Astrocyte (in vitro differentiated cells and primary cell): ENCODE data around the gene ITGB1. TPM values are rescaled to one million over a fixed set of nuclear protein-coding genes. Genes with fewer than 3 reads are reported as not detected.
A peak's percentile ranks its signal among the peaks of the same experiment; 100 is the strongest.

Experiments
- DNase-seq: peaks from one replicate; pipeline ENCODE4 v3.0.0-alpha.2; 2010; ENCODE audit warnings: low read depth
- FAIRE-seq: peaks from 2 replicates; lab custom pipeline; 2011; peaks lifted over from hg19 to GRCh38; lab: Jason Lieb, UNC
- H2AFZ ChIP-seq: 2 replicates; pipeline ENCODE4 v1.6.0; 2012; ENCODE audit warnings: low read depth, low read length, inconsistent platforms
- H3K27ac ChIP-seq: 2 replicates; pipeline ENCODE4 v1.5.1; 2011; ENCODE audit warnings: low read depth, low read length, inconsistent platforms
- H3K27me3 ChIP-seq: 2 replicates; pipeline ENCODE4 v1.6.0; 2011; ENCODE audit warnings: low read length, inconsistent platforms; ENCODE audit not compliant: insufficient read depth
- H3K36me3 ChIP-seq: 2 replicates; pipeline ENCODE4 v1.5.1; 2011; ENCODE audit warnings: low read length, inconsistent platforms; ENCODE audit not compliant: insufficient read depth
- H3K4me1 ChIP-seq: 2 replicates; pipeline ENCODE4 v1.5.1; 2011; ENCODE audit warnings: low read length, inconsistent platforms; ENCODE audit not compliant: insufficient read depth
- H3K4me2 ChIP-seq: 2 replicates; pipeline ENCODE4 v1.6.0; 2012; ENCODE audit warnings: low read length, inconsistent platforms
- H3K4me3 ChIP-seq: 2 replicates; pipeline ENCODE4 v1.5.1; 2011; ENCODE audit warnings: low read depth, mild to moderate bottlenecking, low read length, inconsistent platforms; ENCODE audit not compliant: insufficient read depth
- H3K79me2 ChIP-seq: 2 replicates; pipeline ENCODE4 v1.6.0; 2012; ENCODE audit warnings: mild to moderate bottlenecking, low read length, inconsistent platforms; ENCODE audit not compliant: insufficient read depth
- H3K9ac ChIP-seq: 2 replicates; pipeline ENCODE4 v1.6.0; 2012; ENCODE audit warnings: mild to moderate bottlenecking, low read length, inconsistent platforms
- H3K9me3 ChIP-seq: 2 replicates; pipeline ENCODE4 v1.5.1; 2012; ENCODE audit warnings: low read depth, mild to moderate bottlenecking, low read length, inconsistent platforms; ENCODE audit not compliant: insufficient read depth
- H4K20me1 ChIP-seq: 2 replicates; pipeline ENCODE4 v1.6.0; 2012; ENCODE audit warnings: low read length, inconsistent platforms; ENCODE audit not compliant: insufficient read depth
- H3K27ac Mint-ChIP-seq: one replicate; pipeline ENCODE4 v1.8.0; 2021; ENCODE audit warnings: mild to moderate bottlenecking, mixed read lengths; ENCODE audit not compliant: unreplicated experiment
- H3K27me3 Mint-ChIP-seq: one replicate; pipeline ENCODE4 v1.8.0; 2021; ENCODE audit warnings: low read depth, mixed read lengths; ENCODE audit not compliant: unreplicated experiment
- H3K36me3 Mint-ChIP-seq: one replicate; pipeline ENCODE4 v1.8.0; 2021; ENCODE audit warnings: low read depth, mixed read lengths; ENCODE audit not compliant: unreplicated experiment
- H3K4me1 Mint-ChIP-seq: one replicate; pipeline ENCODE4 v1.8.0; 2021; ENCODE audit warnings: low read depth, mixed read lengths; ENCODE audit not compliant: unreplicated experiment
- H3K4me3 Mint-ChIP-seq: one replicate; pipeline ENCODE4 v1.8.0; 2021; ENCODE audit warnings: mild to moderate bottlenecking, moderate library complexity, mixed read lengths; ENCODE audit not compliant: unreplicated experiment
- H3K9me3 Mint-ChIP-seq: one replicate; pipeline ENCODE4 v1.8.0; 2021; ENCODE audit warnings: mild to moderate bottlenecking, mixed read lengths; ENCODE audit not compliant: unreplicated experiment
- CTCF ChIP-seq: IDR thresholded peaks from 2 replicates; pipeline ENCODE4 v1.5.1; 2011; ENCODE audit warnings: low read depth, mild to moderate bottlenecking, inconsistent platforms, low read length, moderate library complexity; ENCODE audit not compliant: insufficient read depth
- EZH2 ChIP-seq: IDR thresholded peaks from 2 replicates; pipeline ENCODE4 v1.6.1; 2012; ENCODE audit warnings: mild to moderate bottlenecking, low read length, inconsistent platforms; ENCODE audit not compliant: insufficient read depth
- total RNA-seq: library from RNA; stranded (reverse); gene quantifications from 2 replicates; pipeline ENCODE4 v1.2.1, GENCODE V29; 2021

Gene ITGB1
- total RNA-seq, 1 donor from 2014 or later = 2,575 TPM

- Histone ChIP-seq H4K20me1 (no peaks in the 10 kb centered on the region), H3K9me3 (no peaks in the 10 kb centered on the region), H3K4me2 (no peak overlapping the region), H3K9ac (no peak overlapping the region), H3K4me1 (peaks cover 6% of the 10 kb centered on the region), H2AFZ (no peak overlapping the region), H3K27me3 (no peaks in the 10 kb centered on the region), H3K79me2 (no peaks in the 10 kb centered on the region), H3K4me3 (no peak overlapping the region), H3K27ac (no peak overlapping the region), H3K36me3 (no peaks in the 10 kb centered on the region)
- TF ChIP-seq CTCF = no peak
- no peak for TF ChIP-seq EZH2
- FAIRE-seq (no peak), DNase-seq (peak; percentile 46)
- Mint-ChIP-seq H3K27me3 (no peaks in the 10 kb centered on the region), H3K36me3 (no peaks in the 10 kb centered on the region), H3K9me3 (no peaks in the 10 kb centered on the region), H3K4me1 (peaks cover 22% of the 10 kb centered on the region), H3K27ac (peak overlapping the region; percentile 18), H3K4me3 (no peak overlapping the region)
Measured at GRCh38 chr10:32972929-32973328, 14.9 kb upstream of the ITGB1 start.

DNA sequence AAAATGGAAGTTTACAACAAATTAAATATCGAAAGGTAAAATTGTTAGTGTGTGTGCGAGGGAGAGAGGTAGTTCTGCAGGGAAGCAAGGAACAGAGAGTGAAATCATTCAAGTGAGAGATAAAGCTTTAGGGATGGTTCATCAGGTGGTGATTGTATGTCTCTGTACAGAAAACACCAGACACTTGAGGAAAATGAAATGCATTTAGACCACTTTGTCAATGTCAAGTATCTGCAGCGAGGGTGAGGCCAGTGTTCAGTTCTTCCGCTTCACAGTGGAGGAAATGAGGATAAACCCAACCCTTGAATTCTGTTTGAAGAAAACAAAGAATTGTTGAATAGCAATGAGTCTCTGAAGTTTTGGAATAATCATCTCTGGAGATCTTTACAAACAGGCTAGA is 14.4 kb upstream of the ITGB1 start:
- Mint-ChIP-seq H3K36me3 (no peaks in the 10 kb centered on the region), H3K9me3 (no peaks in the 10 kb centered on the region), H3K4me1 (peaks cover 22% of the 10 kb centered on the region), H3K27ac (peak overlapping the region; percentile 70), H3K27me3 (no peaks in the 10 kb centered on the region), H3K4me3 (peak overlapping the region; percentile 1)
- Histone ChIP-seq H3K9ac (no peak overlapping the region), H3K9me3 (no peaks in the 10 kb centered on the region), H3K4me2 (no peak overlapping the region), H3K4me3 (no peak overlapping the region), H2AFZ (no peak overlapping the region), H4K20me1 (no peaks in the 10 kb centered on the region), H3K79me2 (no peaks in the 10 kb centered on the region), H3K27me3 (no peaks in the 10 kb centered on the region), H3K36me3 (no peaks in the 10 kb centered on the region), H3K4me1 (peaks cover 6% of the 10 kb centered on the region), H3K27ac (no peak overlapping the region)
- TF ChIP-seq EZH2 (no peak), CTCF (no peak)
- no peak for DNase-seq
- FAIRE-seq = peak; percentile 20

DNA sequence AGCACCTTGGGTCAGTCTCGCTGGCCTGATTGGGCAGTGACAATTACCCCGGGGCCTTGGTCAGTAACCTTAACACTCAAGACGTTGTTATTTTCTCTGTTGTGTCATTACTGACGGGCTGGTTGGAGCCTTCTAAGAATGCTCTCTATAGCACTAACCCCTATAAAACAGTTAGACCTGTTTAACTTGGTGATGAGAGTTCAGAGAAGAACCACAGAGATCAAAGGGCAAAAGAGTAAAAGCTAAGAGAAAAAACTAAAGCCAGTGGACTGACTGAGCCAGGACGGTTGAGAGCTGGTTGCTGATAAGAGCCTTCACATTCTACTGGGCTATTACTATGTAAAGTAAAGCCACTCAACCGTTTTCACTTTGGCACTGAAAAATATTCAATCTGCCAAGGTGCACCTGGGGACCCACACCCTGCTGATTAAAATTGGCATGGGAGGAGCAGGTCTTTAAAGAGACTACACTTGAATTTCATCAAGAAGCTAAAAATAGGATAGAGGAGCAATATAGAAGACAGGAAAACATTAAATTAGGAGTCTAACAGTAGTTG is 13.6 kb upstream of the ITGB1 start:
- Mint-ChIP-seq H3K4me1 (peaks cover 22% of the 10 kb centered on the region), H3K4me3 (peak overlapping the region; percentile 13), H3K36me3 (no peaks in the 10 kb centered on the region), H3K27ac (peak overlapping the region; percentile 36), H3K9me3 (no peaks in the 10 kb centered on the region), H3K27me3 (no peaks in the 10 kb centered on the region)
- no peak overlapping the region for H3K27ac ChIP-seq
- no peak overlapping the region for H3K4me3 ChIP-seq
- H2AFZ ChIP-seq = no peak overlapping the region
- DNase-seq (no peak), FAIRE-seq (no peak)
- H3K9ac ChIP-seq = no peak overlapping the region
- no peaks in the 10 kb centered on the region for H3K79me2 ChIP-seq
- no peaks in the 10 kb centered on the region for H4K20me1 ChIP-seq
- peaks cover 6% of the 10 kb centered on the region for H3K4me1 ChIP-seq
- no peaks in the 10 kb centered on the region for H3K27me3 ChIP-seq
- no peaks in the 10 kb centered on the region for H3K36me3 ChIP-seq
- no peak overlapping the region for H3K4me2 ChIP-seq
- TF ChIP-seq CTCF (no peak), EZH2 (no peak)
- H3K9me3 ChIP-seq = no peaks in the 10 kb centered on the region
